ENCODE data around the gene KANSL3. TPM values are rescaled to one million over a fixed set of nuclear protein-coding genes. Genes with fewer than 3 reads are reported as not detected.

KANSL3 gene
- total and polyA plus RNA-seq, 9 of the 15 experiments (the other 6 are each of a cell fraction or from before 2014, with no cell fraction given): 11.3 to 43.7 (median 27.9) TPM

GRCh38 chr2:96662360-96662759 is 24.2 kb upstream of the KANSL3 start (continued):
- TF ChIP-seq, protein P1, sequence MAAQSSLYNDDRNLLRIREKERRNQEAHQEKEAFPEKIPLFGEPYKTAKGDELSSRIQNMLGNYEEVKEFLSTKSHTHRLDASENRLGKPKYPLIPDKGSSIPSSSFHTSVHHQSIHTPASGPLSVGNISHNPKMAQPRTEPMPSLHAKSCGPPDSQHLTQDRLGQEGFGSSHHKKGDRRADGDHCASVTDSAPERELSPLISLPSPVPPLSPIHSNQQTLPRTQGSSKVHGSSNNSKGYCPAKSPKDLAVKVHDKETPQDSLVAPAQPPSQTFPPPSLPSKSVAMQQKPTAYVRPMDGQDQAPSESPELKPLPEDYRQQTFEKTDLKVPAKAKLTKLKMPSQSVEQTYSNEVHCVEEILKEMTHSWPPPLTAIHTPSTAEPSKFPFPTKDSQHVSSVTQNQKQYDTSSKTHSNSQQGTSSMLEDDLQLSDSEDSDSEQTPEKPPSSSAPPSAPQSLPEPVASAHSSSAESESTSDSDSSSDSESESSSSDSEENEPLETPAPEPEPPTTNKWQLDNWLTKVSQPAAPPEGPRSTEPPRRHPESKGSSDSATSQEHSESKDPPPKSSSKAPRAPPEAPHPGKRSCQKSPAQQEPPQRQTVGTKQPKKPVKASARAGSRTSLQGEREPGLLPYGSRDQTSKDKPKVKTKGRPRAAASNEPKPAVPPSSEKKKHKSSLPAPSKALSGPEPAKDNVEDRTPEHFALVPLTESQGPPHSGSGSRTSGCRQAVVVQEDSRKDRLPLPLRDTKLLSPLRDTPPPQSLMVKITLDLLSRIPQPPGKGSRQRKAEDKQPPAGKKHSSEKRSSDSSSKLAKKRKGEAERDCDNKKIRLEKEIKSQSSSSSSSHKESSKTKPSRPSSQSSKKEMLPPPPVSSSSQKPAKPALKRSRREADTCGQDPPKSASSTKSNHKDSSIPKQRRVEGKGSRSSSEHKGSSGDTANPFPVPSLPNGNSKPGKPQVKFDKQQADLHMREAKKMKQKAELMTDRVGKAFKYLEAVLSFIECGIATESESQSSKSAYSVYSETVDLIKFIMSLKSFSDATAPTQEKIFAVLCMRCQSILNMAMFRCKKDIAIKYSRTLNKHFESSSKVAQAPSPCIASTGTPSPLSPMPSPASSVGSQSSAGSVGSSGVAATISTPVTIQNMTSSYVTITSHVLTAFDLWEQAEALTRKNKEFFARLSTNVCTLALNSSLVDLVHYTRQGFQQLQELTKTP (IDR thresholded peaks at IDR 0.05; ENCODE audit: low read depth in 1 of 2, partially characterized antibody in 2 of 2): no peak
- no peak for TF ChIP-seq NR3C1 (CRISPR knock-in tag; IDR thresholded peaks at IDR 0.05)
- TF ChIP-seq, protein P2, sequence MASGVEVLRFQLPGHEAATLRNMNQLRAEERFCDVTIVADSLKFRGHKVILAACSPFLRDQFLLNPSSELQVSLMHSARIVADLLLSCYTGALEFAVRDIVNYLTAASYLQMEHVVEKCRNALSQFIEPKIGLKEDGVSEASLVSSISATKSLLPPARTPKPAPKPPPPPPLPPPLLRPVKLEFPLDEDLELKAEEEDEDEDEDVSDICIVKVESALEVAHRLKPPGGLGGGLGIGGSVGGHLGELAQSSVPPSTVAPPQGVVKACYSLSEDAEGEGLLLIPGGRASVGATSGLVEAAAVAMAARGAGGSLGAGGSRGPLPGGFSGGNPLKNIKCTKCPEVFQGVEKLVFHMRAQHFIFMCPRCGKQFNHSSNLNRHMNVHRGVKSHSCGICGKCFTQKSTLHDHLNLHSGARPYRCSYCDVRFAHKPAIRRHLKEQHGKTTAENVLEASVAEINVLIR (CRISPR knock-in tag; IDR thresholded peaks at IDR 0.05): no peak
- TF ChIP-seq HMG20B (CRISPR knock-in tag; IDR thresholded peaks at IDR 0.05): no peak
- no peak for TF ChIP-seq CHCHD3 (CRISPR knock-in tag; IDR thresholded peaks at IDR 0.05)
- no peak for TF ChIP-seq CC2D1A (IDR thresholded peaks at IDR 0.05)
- no peak for TF ChIP-seq GATAD2A (IDR thresholded peaks at IDR 0.05)
- no peak for TF ChIP-seq CEBPB (tag; IDR thresholded peaks at IDR 0.05)
- no peak for TF ChIP-seq SMAD2 (IDR thresholded peaks at IDR 0.05; ENCODE audit: low read depth, low read length)
- TF ChIP-seq JUNB (CRISPR knock-in tag; conservative IDR thresholded peaks at IDR 0.05): no peak

Data from K562 (cell line).